Neural cell (in vitro differentiated cells): ENCODE measurements around the gene OR13A1. TPM values are rescaled to one million over a fixed set of nuclear protein-coding genes. Genes with fewer than 3 reads are reported as not detected.

Source experiments
- H2AFZ ChIP-seq: fragments of 200-600, 300-800 bp; sonication (generic), shearing (Covaris generic); 2 replicates; pipeline ENCODE4 v1.6.0; 2014; ENCODE audit warnings: low read depth, mild to moderate bottlenecking, antibody characterized with exemption, low read length, moderate library complexity
- H3F3A ChIP-seq: fragments of 200-600 bp; shearing (Covaris generic); 2 replicates; pipeline ENCODE4 v1.6.1; 2016; ENCODE audit warnings: mild to moderate bottlenecking, moderate library complexity, mixed read lengths, antibody characterized with exemption, low read length; ENCODE audit not compliant: insufficient read depth, poor library complexity, severe bottlenecking
- H3K27ac ChIP-seq: fragments of 200-600, 300-800 bp; sonication (generic), shearing (Covaris generic); 2 replicates; pipeline ENCODE4 v1.5.1; 2014; ENCODE audit warnings: mild to moderate bottlenecking, low read length, moderate library complexity
- H3K27me3 ChIP-seq: fragments of 300-800, 200-600 bp; sonication (generic), shearing (Covaris generic); 2 replicates; pipeline ENCODE4 v1.6.0; 2014; ENCODE audit warnings: mild to moderate bottlenecking, low read depth, low read length, moderate library complexity; ENCODE audit not compliant: insufficient read depth
- H3K36me3 ChIP-seq: fragments of 300-800, 200-600 bp; sonication (generic), shearing (Covaris generic); 2 replicates; pipeline ENCODE4 v1.5.1; 2014; ENCODE audit warnings: mild to moderate bottlenecking, antibody characterized with exemption, low read length, moderate library complexity; ENCODE audit not compliant: insufficient read depth
- H3K4me2 ChIP-seq: fragments of 300-800, 200-600 bp; sonication (generic), shearing (Covaris generic); 2 replicates; pipeline ENCODE4 v1.6.0; 2014; ENCODE audit warnings: mild to moderate bottlenecking, low read length
- H3K4me3 ChIP-seq: fragments of 300-800, 200-600 bp; sonication (generic), shearing (Covaris generic); 2 replicates; pipeline ENCODE4 v1.5.1; 2014; ENCODE audit warnings: mild to moderate bottlenecking, low read length, moderate library complexity
- H3K79me2 ChIP-seq: fragments of 200-600 bp; shearing (Covaris generic); replicated peaks from 2 replicates; pipeline ENCODE4 v1.6.0; 2014; ENCODE audit warnings: mild to moderate bottlenecking, low read length, moderate library complexity; ENCODE audit not compliant: insufficient read depth
- H3K9ac ChIP-seq: fragments of 300-800, 200-600 bp; sonication (generic), shearing (Covaris generic); 2 replicates; pipeline ENCODE4 v1.6.1; 2016; ENCODE audit warnings: mild to moderate bottlenecking, low read length, mixed read lengths
- H3K9me2 ChIP-seq: fragments of 200-600 bp; shearing (Covaris generic); 2 replicates; pipeline ENCODE4 v1.6.1; 2016; ENCODE audit warnings: mild to moderate bottlenecking, low read length, mixed read lengths; ENCODE audit not compliant: insufficient read depth
- H3K9me3 ChIP-seq: fragments of 200-600, 300-800 bp; sonication (generic), shearing (Covaris generic); 2 replicates; pipeline ENCODE4 v1.6.1; 2016; ENCODE audit warnings: mild to moderate bottlenecking, mixed run types, low read length, moderate library complexity, mixed read lengths
- H4K20me1 ChIP-seq: fragments of 200-600 bp; shearing (Covaris generic); 2 replicates; pipeline ENCODE4 v1.6.1; 2016; ENCODE audit warnings: mild to moderate bottlenecking, mixed run types; ENCODE audit not compliant: insufficient read depth
- EZH2 ChIP-seq: fragments of 200-600, 300-800 bp; shearing (Covaris generic), sonication (generic); IDR thresholded peaks from 2 replicates; pipeline ENCODE4 v1.6.1; 2014; ENCODE audit warnings: antibody characterized with exemption, low read length, borderline replicate concordance, mild to moderate bottlenecking; ENCODE audit not compliant: insufficient read depth, poor library complexity, severe bottlenecking
- POLR2AphosphoS5 ChIP-seq: IDR thresholded peaks from 2 replicates; pipeline ENCODE4 v1.6.1; 2012
- REST ChIP-seq: IDR thresholded peaks from 2 replicates; pipeline ENCODE4 v1.6.1; 2012; ENCODE audit warnings: borderline replicate concordance
- polyA plus RNA-seq: library from polyadenylated mRNA; depleted of rRNA; stranded (reverse); fragments of >200 nt; gene quantifications from 2 replicates; pipeline ENCODE4 v1.2.3, GENCODE V29; 2014

OR13A1 gene
- polyA plus RNA-seq, 1 donor from 2014 or later = 0.11 TPM

DNA sequence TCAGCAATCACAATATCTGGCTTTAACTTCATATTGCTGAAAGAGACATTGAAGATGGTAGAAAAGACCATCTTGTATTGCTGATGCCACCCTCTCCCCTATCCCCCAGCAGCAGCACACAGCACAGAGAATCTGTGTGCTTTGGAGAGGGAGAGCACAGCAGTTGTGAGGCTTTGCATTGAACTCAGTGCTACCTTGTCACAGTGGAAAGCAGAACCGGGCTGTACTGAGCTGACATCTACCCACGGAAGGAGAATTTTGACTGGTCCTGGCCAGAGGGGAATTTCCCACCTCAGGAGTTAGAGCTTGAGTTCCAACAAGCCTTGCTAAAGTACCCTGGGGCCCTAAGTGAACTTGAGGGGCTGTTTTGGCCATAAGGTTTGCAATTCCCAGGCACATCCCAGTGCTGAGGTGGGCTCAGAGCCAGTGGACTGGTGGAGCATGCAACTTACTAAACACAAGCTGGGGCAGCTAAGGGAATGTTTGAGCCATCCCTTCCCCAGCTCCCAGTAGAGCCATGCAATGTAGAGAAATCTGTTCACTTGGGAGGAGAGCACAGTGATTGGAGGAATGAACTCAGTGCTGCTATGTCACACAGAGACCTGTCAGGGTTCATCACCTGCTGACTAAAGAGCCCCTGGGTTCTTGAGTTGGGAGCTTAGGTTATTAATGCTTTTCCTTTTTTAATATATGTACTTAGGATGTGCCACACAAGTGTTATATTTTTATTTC is 62.1 kb downstream of the OR13A1 start:
- Histone ChIP-seq H3K9me2 (no peaks in the 10 kb centered on the region), H3K9me3 (no peaks in the 10 kb centered on the region), H4K20me1 (no peaks in the 10 kb centered on the region), H3F3A (no peaks in the 10 kb centered on the region), H3K4me3 (no peak overlapping the region), H3K27ac (no peak overlapping the region), H3K36me3 (no peaks in the 10 kb centered on the region), H3K27me3 (no peaks in the 10 kb centered on the region), H3K9ac (no peak overlapping the region), H3K79me2 (no peaks in the 10 kb centered on the region), H2AFZ (no peak overlapping the region), H3K4me2 (no peak overlapping the region)
- TF ChIP-seq POLR2AphosphoS5 (no peak), REST (no peak), EZH2 (no peak)

Other genes starting within 250 kb of the OR13A1 start
- not detected in 2 replicates for gene ALOX5, start 58.6 kb upstream of the OR13A1 start, polyA plus RNA-seq